GM12892 (cell line): Measurements from ENCODE around the gene CCDC6.

Experiments
- POLR2A ChIP-seq: IDR thresholded peaks from 2 replicates; pipeline ENCODE4 v1.6.1; 2011; ENCODE audit warnings: low read depth, low read length, control low read depth
- POLR2AphosphoS5 ChIP-seq: IDR thresholded peaks from 2 replicates; pipeline ENCODE4 v1.6.1; 2011; ENCODE audit warnings: low read depth, low read length, control low read depth

GRCh38 chr10:59865101-59865500 lies 41.3 kb downstream of the CCDC6 start:
- no peak for TF ChIP-seq POLR2AphosphoS5
- TF ChIP-seq POLR2A, result no peak
